CD4-positive, alpha-beta T cell treated with Interleukin-12 subunit alpha and Interleukin-12 subunit beta, for 1 hour (primary cell): ENCODE data around the gene FRMD1.

ENCODE experiments used
- DNase-seq: peaks from one replicate; pipeline ENCODE4 v3.0.0-alpha.2; 2020

The FRMD1 gene

DNA sequence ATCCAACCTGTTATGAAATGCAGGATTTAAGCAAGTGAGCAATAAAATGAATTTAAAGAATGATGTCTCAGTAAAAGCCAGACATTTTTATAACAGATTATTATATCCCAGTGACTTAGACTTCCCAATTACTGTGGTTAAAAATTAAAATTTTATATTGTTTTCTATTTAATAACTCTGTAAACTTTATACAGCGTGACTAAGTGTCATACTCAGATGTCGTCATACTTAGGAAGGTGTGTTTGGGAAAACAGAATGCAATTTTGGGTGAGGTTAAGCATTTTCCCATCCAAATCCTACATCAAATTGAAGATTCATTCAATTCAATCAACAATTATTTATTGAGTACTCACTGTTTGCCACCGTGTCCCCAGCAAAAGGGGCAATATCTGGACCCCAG lies 31.4 kb upstream of the FRMD1 start:
- no peak for DNase-seq

DNA sequence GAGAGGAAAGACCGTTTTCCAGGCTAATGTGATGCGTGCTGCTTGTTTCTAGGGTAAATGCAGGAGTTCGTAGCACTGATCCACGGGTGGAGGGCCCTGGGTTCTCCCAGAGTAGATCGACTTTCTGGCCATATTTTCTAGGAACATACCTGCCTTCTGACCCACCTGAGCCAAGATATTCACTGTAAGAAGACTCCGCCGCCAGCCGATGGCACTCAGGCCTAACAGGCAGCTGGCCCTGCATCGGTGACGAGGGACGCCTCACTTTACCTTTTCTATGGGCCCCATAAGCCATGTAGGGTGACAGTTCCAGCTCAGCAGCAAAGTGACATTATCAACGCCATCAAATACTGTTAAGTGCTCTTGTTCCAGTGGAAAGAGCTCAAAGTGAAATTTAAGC lies 30.2 kb upstream of the FRMD1 start:
- DNase-seq: no peak

DNA sequence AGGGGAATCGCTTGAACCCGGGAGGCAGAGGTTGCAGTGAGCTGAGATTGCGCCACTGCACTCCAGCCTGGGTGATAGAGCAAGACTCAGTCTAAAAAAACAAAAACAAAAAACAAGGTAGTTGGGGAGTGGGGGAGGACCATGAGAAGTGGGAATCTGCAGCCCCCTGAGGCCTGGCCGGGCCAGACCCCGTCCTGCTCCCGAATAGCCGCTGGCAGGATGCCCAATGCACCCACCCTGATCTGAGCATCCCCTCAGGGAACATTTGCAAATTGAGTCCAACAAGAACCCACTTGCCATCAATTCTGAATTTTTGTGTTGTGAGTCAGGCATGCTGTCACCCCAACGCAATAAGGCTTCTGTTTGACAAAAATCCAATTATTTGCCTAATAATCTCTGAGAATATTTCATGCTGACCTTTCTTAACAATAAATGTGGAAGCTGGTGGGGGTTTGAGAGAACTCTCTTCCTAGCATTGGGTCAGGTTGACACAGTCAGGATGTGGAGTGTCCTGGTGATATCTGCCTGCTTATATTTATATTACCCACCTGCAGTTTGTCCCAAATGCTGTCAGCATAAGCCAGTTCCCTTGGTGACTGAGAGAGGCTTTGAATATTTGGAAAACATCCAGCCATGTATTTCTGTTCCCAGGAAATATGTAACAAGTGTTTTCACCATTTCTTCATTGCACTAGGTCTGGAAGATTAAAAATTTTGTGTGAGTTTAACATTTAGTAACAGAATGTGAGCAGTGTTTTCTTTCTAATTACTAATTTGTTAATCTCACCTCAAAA lies 28.4 kb upstream of the FRMD1 start:
- no peak for DNase-seq

DNA sequence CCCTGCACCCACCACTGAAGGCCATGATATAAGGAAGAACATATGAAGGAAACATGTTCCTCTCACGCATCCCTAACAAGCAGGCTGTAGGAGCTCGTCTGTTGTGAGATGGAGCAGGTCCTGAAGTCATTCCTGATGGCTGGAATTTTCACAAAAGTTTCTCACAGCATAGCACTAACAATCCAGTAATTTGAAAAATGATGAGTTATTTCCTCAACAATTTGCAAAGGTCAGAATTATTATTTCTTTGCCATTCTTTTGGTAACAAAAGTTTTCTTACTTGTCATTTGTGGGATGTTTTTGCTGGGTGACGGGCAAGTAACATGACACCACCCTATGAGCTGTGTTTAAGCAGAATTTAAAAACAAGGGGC lies 27.6 kb upstream of the FRMD1 start:
- no peak for DNase-seq

DNA sequence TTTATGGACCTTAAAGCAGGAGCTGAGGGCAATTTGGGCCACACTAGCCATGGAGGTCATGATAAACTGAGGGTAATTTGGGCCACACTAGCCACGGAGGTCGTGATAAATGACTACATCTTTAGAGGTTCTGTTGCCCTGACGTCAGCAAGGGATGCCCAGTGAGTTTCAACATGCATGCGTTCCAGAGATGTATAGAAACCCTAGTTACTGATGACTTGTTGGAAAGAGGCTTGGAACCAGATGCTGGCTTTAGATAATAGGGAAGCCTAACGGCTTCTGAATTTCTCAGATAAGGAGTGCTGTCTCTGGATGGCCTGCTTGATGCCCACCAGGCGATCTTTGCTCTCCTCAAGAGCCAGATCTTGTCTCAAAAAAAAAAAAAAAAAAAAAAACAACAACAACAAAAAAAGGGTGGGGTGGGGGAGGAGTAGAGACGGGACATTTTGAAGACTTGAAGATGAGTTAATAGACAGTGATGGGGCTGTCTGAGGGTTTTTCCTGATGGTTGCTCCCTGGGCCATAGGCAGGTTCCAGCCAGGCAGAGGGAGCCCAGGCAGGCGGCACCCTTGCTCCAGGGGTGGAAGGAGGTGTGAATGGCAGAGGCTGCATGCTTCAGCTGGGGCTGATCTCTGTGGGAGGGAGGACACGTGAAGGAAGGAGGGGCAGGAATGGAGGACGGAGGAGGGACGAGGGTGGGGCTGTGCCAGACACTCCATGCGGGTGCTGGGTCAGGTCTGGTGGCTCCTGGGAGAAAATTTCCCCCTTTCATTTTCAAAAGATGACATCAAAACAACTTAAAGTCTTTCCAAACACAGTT lies 27.0 kb upstream of the FRMD1 start:
- DNase-seq: no peak

DNA sequence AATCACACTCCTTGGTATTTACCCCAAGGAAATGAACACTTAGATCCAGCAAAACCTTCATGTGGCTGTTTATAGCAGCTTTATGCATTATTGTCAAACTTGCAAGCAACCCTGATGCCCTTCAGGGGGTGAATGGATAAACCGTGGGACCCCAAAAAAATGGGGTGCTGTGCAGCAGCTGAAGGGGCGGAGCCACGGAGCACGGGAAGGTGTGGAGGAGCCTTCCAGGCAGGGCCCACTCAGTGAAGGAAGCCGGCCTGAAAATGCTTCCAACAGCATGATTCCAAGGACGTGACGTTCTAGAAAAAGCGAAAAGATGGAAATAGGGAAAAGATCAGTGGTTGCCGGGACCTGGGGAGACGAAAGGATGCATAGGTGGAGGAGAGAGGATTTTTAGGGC lies 25.6 kb upstream of the FRMD1 start:
- DNase-seq: no peak

DNA sequence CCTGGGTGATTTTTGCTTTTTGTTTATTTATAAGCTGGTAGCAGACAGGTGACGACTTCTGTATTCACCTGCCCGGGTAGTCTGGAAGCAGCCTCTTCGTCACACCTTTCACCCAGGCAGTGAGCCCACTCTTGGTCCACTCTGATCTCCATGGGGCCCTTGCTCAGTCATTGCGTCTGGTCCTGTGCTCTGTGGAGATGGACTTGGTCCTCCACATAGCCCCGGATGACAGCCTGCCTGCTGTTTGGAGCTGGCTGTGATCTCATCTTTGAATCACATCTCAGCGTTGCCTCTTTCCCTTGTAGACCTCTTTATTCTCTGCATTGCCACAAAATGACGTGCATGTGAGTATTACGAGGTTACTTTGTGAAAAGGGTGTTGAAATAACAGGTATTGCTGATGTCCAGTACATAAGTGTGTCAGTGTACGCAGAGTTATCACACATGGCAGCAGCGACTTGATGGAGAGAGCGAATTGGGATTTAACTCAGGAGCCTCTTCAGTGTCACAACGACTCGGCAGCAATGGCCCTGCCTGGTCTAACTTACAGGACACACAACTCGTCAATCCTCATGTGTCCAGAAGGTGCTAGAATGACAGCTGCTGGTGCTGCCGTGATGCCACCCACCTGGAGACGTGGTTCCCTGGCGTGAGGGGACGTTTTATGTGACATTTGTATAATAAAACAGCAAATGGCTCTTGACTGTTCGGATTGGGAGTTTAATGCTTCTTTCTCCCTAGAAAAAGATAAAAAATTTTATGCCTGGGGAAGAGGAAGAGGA lies 24.2 kb upstream of the FRMD1 start:
- no peak for DNase-seq

DNA sequence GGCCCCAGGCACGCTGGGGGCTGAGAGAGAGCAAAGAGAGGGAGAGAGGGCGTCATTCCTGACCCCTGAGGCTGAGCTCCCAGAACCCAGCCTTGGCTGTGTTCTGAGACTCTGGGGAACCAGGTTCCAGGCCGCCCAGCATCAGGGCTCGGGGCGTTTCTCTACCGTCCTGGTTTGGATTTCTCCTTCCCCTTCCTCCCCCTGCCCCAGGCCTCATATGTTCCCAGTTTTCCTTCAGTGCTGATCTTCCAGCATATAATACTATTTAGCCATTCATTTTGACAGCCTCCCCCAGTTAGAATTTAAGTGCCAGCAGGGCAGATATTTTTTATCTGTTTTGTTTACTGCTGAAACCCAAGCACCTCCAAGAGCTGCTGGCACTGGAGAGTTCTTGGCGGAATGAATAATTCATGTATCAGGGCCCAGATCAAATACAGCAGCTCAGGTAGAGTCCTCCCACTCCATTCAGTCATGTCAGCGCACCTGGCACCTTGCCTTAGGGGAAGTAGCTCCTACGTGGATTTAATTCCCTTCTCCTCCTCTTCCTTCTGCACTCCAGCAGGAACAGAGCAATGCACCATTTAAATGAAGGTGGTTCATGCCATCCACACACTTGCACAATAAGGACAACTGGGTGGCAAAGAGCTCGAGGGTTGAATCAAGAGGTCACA lies 23.4 kb upstream of the FRMD1 start:
- no peak for DNase-seq

DNA sequence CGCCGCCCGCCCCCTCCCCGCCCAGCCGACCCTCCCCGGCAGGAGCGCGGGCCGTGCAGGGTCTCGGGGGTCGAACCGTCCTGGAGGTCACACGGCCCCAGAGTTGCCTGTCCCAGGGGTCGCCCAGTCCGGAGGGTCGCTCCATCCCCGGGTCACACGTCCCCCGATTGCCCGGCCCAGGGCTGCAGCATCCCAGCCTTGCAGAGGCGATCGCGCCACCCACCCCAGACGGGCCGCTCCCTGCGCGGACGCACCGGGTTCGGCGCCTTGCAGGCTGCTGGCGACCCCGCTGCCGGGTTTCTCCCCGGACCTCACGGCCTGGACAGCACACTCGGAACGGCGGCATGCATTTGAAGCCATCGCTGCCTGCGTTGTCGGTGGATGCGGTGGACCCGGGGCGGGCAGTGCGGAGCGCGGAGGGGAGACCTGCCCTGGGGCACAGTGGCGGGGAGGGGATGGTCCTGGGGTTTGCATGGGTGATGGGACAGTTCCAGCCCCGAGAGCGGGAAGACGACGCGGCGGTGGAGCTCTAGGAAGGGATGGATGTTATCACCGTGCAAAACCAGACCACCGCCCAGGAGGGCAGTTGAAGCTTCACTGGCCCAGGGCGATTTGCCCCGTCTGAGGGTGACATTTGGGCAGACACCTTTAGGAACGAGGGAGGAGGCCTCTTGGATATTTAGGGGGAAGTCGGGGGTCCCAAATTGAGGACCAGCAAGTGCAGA lies 22.7 kb upstream of the FRMD1 start:
- no peak for DNase-seq

DNA sequence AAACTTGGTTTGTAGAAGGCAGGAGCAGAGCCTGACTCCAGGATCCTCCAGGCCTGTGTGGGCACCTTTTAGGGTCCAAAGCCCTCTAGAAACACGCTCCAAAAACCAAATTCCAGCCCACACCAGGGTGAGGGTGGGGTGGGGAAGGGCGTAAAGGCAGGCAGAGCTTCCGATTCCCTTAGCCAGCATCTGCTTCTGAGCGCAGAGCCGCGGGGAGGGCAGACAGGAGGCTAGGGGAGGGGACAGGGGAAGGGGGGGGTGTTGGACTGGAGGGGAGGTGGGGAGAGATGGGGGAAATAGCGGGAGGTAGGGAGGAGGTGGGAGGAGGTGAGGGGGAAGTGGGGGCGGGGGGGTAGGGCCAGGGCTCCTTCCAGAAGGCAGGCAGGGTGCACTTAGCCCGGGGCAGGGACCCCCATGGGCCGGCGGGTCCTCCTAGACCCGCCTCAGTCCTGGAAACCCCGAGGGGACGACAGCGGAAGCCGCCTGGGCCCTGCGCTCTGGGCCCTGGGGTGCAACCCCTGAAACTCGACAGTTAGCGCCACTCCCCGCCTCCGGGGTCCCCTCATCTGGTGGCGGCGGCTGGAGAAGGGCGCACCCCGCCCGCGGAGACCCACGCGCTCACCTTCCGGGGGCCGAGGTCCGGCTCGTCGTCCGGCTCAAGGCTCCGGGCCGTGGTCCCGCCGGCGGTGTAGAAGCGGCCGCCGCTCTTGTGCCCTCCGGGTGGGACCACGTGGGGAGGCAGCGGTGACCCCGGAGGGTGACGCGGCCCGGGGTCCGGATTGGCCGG lies 22.0 kb upstream of the FRMD1 start:
- DNase-seq: no peak

DNA sequence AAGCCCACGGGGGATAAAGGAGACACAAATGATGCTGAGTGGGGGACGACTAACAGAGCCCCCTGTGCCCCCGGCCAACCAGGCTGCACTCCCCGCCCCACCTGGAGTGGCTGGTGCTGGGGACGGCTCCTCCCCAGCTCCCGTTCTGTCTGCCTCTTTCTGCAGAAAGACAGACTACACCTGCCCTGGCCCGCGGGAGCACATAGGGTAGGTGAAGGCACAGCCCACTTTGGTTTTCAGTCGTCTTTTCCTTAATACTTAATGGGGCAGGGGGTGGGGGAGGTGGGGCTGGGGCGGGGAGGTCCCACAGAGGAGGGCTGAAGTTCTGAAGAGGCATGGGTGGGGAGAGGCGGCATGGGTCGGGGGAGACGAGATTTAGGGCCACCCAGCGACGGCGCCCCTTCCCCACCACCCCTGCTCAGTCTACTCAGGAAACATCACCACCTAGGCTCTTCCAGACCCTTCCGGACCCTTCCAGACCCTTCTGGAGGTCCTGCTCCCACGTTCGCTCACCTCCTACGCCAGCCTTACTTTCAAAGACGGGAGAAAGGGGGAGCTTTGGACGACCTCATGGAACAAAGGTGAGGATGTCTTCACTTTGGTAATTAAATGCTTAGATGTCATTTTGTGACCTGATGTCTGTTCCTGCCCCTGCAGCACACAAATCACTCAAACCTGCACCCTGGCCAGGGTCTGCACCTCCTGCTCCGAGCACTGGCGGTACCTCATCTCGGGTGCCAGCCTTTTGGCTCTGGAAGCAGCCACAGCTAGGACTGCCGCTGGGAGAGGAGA lies 21.2 kb upstream of the FRMD1 start:
- DNase-seq: no peak

DNA sequence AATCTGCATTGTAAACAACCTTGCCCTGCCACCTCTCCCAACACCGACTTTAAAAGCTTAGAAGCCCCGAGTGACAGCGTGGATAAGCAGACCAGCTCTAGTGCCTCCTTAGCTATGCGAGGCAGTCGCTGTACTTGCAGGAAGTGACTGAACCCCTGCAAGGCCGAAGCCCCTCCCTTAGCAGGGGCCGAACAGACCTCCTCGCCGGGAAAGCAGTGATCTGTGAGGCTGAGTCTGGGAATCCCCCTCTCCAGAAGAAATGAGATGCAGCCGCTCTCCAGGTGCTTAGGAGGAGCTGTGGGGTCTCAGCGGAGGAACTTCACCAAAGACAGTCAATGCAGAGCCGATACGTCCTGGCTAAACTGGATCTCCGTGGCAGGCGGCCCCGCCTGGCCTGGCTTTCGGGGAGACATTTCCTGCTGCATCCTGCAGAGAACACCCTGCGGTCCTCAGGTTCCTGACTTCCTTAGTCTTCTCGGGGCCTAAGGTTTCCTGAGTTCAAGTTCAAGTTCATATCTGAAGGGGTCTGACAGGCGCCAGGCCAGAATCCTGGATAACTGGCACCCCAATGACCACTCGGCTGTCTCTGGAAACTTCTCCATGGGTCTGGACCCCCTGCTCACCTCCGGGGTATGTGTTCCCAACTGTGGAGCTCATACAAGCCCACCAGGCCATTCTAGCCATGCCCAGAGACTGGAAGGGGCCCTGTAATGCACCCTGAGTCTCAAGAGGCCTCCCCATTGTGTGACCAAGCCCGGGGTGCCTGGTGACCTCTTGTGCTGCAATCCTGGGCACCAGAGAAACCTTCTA lies 20.4 kb upstream of the FRMD1 start:
- no peak for DNase-seq

DNA sequence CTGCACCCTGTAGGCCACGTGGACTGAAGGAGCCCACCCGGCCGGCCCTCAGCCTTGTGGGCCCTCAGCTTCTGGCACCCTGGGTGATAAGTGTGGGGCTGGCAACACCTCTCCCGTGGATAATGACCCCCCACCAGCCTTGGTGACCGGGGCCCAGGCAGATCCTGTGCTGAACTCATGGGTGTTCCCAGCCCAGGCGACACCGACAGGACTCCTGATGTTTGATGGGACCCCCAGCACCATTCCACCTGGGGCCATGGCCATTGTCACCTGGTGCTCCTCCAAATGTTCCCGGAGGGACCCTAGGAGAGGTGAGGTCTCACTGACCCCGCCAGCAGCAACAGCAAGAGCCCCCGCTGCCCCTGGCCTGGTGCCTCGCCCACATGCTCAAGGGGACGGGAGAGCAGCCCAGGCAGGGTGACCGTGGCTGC lies 19.4 kb upstream of the FRMD1 start:
- no peak for DNase-seq

DNA sequence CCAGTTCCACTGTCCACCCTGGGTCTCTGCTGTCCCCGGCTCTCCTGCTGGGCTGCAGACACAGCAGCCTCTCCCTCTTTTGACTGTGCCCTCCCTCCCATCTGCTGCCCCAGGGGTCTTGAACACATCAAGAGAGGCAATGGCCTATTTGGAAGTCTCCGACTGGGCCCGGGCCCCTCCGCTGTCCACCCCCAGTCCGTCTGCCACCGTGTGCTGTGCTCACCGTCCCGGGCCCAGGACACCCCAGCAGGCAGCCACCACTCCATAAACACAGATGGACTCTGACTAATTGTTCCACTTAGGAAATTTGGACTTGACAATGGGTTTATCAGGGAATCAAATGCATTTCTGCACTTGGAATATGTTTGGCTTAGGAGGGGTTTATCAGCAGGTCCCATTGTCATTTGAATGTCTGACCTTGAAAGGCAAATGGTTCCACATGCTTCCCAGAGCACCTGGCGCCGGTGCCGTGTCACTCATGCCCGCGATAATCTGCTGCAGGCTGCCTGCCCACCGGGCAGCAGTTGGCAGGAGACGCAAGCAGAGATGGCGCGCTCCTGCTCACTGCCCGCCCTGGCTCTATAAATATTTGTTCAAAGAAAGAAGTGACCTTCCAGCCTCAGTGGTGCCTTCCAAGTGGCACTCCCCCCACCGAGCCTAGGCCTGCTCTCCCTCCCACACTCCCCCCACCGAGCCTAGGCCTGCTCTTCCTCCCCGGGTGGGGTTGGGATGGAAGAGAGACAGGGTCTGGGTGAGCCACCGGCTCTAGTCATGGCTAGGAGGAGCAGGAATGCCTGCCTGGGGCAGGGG lies 18.8 kb upstream of the FRMD1 start:
- no peak for DNase-seq

DNA sequence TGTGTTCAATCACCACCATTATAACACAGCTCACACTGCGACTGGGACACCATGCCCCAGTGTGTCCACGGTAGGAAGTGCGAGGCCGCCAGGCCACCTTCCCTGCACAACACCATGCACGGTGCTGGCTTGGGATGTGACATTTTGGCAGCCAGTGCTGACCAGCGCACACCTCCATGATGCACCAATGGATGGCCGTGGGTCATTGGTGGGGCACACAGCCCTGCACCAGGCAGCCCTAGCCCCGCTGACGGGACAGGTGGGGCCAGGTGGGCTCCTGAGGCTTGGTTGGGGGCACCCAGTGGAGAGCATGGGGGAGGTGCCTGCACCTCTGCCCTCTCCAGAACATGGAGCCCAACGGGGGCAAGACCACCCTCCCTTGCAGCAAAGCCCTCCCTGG lies 18.2 kb upstream of the FRMD1 start:
- DNase-seq: no peak

DNA sequence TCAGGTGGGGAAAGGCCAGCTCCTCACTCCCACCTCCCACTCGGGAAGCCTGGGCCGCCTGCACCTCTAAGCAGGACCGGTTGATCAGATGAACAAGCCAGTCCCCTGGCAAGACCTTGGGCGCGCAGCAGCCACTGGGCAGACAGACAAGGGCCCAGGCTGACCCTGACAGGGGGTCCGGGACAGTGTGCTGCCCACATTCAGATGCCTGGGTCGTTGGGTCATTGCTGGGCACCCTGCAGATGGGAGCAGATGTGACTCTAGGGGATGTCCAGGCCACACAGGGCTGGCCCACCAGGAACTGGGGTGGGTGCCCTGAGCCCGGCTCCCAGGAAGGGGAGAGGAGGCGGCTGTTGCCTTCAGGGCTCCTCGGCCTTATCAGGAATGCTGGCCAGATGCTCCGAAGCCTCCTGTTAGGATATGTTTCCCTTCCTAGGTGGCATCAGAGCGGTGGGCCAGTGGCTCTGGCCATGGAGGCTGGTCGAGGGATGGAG lies 17.3 kb upstream of the FRMD1 start:
- DNase-seq: no peak

DNA sequence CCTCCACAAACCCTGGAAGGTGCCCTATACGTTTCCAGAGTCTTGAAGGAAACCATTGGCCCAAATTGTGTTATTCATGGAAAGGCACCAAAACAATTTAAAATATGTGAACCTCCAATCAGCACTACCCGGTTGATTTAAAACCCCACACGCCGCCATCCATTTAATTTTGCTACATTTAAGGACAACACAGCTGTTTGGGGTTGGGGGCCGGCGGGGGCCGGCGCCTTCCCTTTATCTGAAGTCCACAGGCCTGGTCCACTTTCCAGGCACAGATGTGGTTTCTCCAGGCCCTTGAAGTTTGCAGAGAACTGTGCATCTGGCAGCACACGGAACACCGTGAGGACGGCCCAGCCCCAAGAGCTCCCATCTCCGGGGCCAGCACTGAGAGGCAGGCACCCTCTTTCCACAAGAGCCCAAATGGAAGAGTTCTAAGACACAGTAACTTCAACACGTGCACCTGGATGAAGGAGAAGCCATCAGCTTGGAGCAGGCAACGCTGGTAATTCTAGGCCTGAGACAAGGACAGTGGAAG lies 16.8 kb upstream of the FRMD1 start:
- no peak for DNase-seq

DNA sequence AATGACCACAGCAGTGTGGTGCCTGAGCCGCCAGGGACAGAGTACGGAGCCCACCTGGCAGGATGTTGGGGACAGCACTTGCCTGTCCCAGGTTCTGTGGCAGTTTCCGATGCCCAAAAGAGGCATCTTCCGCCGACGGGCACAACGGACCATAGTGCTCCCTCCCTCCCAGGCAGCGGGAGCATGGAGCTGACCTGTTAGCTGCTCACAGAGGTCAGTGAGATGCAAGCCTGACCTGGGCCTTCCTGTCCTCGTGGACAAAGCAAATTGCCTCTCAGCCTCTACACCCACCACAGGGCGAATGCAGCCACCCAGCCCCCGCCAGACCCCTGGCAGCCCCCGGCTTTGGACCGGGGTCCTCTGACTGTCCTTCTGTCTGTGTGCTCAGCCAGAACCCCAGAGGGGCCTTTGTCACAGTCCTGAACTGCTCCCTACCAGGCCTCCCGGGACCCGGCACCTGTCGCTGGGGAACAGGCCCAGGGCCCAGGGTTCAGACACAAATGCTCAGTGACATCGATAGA lies 16.2 kb upstream of the FRMD1 start:
- DNase-seq: no peak
